GM12892 (cell line): Measurements from ENCODE around the gene CHRND.

Source experiments
- DNase-seq: peaks from one replicate; pipeline ENCODE4 v3.0.0; 2011; ENCODE audit not compliant: insufficient read length
- FAIRE-seq: peaks from 2 replicates; lab custom pipeline; 2011; peaks lifted over from hg19 to GRCh38; lab: Jason Lieb, UNC
- POLR2A ChIP-seq: IDR thresholded peaks from 2 replicates; pipeline ENCODE4 v1.6.1; 2011; ENCODE audit warnings: low read depth, low read length, control low read depth
- POLR2AphosphoS5 ChIP-seq: IDR thresholded peaks from 2 replicates; pipeline ENCODE4 v1.6.1; 2011; ENCODE audit warnings: low read depth, low read length, control low read depth
- TAF1 ChIP-seq: IDR thresholded peaks from 2 replicates; pipeline ENCODE4 v1.6.1; 2011; ENCODE audit warnings: low read depth, mild to moderate bottlenecking, control low read depth, low read length, borderline replicate concordance

CHRND gene

DNA sequence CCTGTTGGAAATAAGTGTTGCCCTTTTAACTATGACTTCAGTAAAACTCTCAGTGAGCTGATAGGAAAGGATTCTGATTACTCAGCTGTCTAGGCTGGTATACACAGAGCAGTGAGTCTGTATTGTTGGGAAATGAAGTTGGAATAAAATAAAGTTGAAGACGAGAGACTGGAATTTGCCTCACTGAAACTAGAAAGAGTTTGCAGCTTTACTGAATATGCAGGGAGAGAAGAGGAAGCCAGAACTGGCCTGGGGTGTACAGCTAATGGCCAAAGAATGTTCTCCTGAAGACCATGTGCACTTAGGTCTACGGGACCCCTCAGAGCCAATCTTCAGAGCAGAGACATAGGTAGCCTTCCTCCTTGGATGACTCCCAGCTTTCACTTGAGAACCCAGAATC is 51.0 kb downstream of the CHRND start:
- FAIRE-seq, result no peak

DNA sequence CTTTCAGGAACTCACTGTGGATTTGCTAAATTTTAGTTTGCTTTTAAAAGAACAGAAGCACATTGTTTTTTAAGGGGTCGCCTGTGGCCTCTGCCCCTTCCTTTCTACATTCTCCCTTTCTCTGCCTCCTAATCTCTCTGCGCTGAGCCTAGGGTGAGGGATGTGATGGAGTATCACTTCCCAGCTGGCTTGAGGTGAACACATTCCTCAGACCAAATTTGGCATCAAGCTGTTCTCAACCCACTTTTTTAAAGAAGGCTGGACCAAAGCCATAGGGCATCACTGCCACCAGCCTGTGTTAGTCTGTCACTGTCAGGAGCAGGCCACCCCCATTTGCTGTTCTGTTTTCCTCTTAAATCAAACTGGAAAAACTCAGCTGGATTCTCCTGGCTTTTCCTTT is 51.9 kb downstream of the CHRND start:
- no peak for FAIRE-seq
- TF ChIP-seq TAF1, result no peak
- no peak for TF ChIP-seq POLR2AphosphoS5
- TF ChIP-seq POLR2A, result no peak
- DNase-seq, result no peak

More for the DNA sequence above, 51.0 kb downstream of the CHRND start:
- TF ChIP-seq POLR2A (no peak), POLR2AphosphoS5 (no peak), TAF1 (no peak)
- DNase-seq, result no peak

DNA sequence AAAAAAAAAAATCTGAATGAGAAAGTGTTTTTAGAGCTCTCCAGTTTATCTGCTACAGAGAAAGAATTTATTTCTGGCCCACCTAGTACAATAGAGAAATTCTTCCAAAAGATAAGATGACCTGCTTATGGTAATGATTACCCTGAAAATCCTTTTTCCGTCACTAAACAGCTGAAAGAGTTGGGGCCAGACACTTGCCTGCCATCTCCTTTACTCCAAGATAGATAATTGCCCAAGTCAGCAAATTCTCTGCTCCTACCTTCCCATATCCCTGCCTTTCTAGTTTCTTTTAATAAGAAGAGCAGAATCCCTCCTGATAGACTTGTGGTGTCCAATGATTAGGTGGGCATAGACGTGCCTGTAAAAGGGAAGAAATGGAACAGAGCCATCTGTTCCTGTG is 52.7 kb downstream of the CHRND start:
- DNase-seq (no peak), FAIRE-seq (no peak)
- TF ChIP-seq TAF1 (no peak), POLR2AphosphoS5 (no peak), POLR2A (no peak)

DNA sequence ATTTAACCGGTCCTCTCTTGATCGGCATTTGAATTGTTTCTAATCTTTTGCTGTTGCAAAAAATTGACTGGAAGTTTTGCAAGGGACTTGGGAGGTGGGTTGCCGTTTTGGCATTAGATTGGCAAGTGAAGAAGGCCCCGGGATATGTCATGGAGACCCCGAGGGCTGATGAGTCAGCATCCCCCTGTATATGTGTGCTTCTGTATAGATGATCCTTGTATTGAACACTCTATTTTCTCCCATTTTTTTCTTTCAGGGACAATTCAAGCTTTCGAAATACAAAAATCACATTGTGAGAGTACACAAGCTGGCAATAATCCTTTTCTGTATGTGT is 54.7 kb downstream of the CHRND start:
- TF ChIP-seq POLR2A, result no peak
- no peak for TF ChIP-seq TAF1
- no peak for TF ChIP-seq POLR2AphosphoS5
- no peak for FAIRE-seq
- no peak for DNase-seq

DNA sequence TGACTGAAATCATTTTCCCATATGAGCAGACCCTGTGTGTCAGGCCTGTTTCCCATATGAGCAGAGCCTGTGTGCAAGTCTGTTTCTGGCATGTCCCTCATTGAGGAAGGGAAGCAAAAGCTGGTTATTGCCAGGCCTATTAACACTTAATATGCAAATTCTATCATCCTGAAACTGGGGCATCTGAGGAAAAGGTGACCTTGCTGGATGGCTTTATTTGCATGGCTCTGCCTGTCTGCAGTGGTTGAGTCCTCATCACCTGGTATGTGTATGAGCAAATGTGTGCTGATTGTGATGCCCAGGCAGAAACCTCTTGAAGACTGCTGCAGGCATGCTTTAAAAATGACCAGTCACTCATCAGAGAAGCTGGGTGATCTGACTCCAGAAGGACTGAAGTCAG is 55.8 kb downstream of the CHRND start:
- TF ChIP-seq TAF1 (no peak), POLR2A (no peak), POLR2AphosphoS5 (no peak)
- DNase-seq (no peak), FAIRE-seq (no peak)

DNA sequence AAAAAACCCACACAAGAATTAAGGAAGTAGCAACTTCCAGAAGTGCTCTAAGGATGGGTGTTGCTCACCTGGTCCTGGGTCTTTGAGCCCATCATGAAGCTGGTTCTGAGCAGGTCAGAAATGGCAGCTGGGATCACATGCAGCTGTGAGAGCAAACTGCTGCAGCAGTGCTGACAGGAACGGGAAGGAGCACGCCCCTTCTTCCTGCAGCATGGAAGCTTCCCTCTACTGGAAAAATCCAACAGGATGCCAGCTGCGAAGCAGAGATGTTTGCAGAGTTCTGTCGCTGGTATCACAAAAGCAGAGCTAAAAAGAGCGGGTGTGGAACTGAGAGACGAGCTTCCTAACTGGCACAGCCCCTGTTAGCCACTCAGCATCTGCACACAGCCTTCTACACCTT is 58.3 kb downstream of the CHRND start:
- FAIRE-seq, result no peak
- no peak for TF ChIP-seq POLR2AphosphoS5
- TF ChIP-seq TAF1, result no peak
- TF ChIP-seq POLR2A, result no peak
- DNase-seq, result no peak
